ENCODE results near the gene HKDC1.
A peak's percentile ranks its signal among the peaks of the same experiment; 100 is the strongest.

HKDC1 gene

DNA sequence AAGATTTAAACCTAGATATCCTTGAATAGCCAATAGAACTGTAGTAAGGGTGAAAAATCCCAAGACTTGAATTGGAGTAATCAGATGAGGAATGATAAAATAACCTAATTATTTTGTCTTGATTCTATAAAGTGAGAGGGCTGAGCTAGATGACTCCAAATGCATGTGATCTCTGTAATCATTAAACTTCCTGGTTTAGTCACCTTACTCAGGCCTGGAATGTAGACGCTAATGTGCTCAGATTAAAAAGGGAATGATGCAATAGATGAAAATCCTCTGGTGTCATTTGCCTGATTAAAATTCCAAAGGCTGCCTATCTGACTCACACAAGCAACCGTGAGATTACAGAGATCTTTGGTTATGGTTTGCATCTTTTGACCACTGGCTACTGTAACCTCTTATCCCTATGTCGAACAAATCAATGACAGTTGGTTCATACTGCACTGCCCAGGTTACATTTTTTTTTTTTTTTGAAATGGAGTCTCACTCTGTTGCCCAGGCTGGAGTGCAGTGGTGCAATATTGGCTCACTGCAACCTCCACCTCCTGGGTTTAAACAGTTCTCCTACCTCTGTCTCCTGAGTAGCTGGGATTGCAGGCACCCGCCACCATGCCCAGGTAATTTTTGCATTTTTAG lies 2.9 kb upstream of the HKDC1 start (continued):
- TF ChIP-seq, protein P1, sequence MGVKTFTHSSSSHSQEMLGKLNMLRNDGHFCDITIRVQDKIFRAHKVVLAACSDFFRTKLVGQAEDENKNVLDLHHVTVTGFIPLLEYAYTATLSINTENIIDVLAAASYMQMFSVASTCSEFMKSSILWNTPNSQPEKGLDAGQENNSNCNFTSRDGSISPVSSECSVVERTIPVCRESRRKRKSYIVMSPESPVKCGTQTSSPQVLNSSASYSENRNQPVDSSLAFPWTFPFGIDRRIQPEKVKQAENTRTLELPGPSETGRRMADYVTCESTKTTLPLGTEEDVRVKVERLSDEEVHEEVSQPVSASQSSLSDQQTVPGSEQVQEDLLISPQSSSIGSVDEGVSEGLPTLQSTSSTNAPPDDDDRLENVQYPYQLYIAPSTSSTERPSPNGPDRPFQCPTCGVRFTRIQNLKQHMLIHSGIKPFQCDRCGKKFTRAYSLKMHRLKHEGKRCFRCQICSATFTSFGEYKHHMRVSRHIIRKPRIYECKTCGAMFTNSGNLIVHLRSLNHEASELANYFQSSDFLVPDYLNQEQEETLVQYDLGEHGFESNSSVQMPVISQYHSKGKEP (tag by site-specific recombination; IDR thresholded peaks at IDR 0.05), result peak; percentile 55; the same call in 1 of the 2 replicates
- TF ChIP-seq, protein P2, sequence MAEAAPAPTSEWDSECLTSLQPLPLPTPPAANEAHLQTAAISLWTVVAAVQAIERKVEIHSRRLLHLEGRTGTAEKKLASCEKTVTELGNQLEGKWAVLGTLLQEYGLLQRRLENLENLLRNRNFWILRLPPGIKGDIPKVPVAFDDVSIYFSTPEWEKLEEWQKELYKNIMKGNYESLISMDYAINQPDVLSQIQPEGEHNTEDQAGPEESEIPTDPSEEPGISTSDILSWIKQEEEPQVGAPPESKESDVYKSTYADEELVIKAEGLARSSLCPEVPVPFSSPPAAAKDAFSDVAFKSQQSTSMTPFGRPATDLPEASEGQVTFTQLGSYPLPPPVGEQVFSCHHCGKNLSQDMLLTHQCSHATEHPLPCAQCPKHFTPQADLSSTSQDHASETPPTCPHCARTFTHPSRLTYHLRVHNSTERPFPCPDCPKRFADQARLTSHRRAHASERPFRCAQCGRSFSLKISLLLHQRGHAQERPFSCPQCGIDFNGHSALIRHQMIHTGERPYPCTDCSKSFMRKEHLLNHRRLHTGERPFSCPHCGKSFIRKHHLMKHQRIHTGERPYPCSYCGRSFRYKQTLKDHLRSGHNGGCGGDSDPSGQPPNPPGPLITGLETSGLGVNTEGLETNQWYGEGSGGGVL (tag by site-specific recombination; IDR thresholded peaks at IDR 0.05), result 0 out of 2 replicates have a peak, but pooled peaks have one; percentile 49
- TF ChIP-seq ZNF404 (tag by site-specific recombination; IDR thresholded peaks at IDR 0.05), result no peak
- TF ChIP-seq, protein P3, sequence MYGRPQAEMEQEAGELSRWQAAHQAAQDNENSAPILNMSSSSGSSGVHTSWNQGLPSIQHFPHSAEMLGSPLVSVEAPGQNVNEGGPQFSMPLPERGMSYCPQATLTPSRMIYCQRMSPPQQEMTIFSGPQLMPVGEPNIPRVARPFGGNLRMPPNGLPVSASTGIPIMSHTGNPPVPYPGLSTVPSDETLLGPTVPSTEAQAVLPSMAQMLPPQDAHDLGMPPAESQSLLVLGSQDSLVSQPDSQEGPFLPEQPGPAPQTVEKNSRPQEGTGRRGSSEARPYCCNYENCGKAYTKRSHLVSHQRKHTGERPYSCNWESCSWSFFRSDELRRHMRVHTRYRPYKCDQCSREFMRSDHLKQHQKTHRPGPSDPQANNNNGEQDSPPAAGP (tag by site-specific recombination; IDR thresholded peaks at IDR 0.05), result peak; percentile 73; the same call in 1 of the 2 replicates

DNA sequence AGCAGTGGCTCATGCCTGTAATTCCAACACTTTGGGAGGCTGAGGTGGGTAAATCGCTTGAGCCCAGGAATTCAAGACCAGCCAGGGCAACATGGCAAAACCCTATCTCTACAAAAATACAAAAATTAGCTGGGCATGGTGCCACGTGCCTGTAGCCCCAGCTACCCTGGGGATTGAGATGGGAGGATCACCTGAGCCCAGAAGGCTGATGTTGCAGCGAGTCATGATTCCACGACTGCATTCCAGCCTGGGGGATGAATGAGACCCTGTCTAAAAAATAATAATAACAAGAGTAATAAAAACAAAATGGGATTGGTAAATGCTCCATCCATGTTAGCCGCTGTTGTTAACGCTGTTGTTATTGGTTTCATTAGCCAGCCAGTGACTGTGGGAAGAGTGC lies 1.3 kb upstream of the HKDC1 start:
- POLR2A ChIA-PET, result no interaction called here
- no peak overlapping the region for H3K27ac ChIP-seq (ENCODE audit: extremely low read depth, low read depth, low read length)

DNA sequence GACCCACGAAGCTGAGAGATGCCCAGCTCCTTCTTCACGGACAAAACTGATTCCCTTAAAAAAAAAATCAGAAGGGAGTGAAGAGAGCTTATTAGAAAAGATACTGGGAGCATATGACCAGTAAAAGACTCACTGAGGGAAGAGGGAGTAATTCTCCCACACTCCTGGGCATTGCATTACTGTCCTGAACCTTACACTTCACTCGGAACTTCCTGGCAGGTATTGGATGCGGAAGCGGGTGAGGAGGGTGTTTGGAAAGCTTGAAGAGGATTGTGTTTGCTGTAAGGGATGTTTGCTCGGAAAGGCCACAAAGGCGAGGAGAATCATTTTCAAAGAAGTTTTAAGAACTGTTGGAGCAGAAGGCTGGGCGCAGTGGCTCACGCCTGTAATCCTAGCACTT lies 375 bp downstream of the HKDC1 start:
- CTCF ChIA-PET, result interaction anchor here (0.6 to 1.3 kb wide), 4 partner anchors 15 to 188 kb away, joined by 3 to 4 read pairs (median 3); no protein-coding TSS in a partner anchor

More for the DNA sequence above, 1.3 kb upstream of the HKDC1 start:
- TF ChIP-seq ZNF274 (IDR thresholded peaks at IDR 0.05; ENCODE audit: low read length) (no peak), ZNF274 (tag by site-specific recombination; IDR thresholded peaks at IDR 0.05; ENCODE audit: borderline replicate concordance) (no peak), ZNF335 (tag by site-specific recombination; conservative IDR thresholded peaks at IDR 0.05) (0 out of 2 replicates have a peak, but pooled peaks have one; percentile 9), REPIN1 (tag by site-specific recombination; IDR thresholded peaks at IDR 0.05; ENCODE audit: low read depth) (no peak)
- 0 out of 2 replicates have a peak, but pooled peaks cover 4% of the 10 kb centered on the region for H3K4me1 ChIP-seq (ENCODE audit: control insufficient read depth, insufficient read depth, low read length)
- no peaks in the 10 kb centered on the region for H3K9me3 ChIP-seq (ENCODE audit: control insufficient read depth, insufficient read depth, low read depth, low read length)
- CTCF ChIA-PET, result no interaction called here
- H3K4me3 ChIP-seq (ENCODE audit: low read depth, low read length), result no peak overlapping the region
- H3K36me3 ChIP-seq (ENCODE audit: control insufficient read depth in 2 of 2, insufficient read depth in 1 of 2, low read length in 2 of 2), result no peaks in the 10 kb centered on the region

More for the DNA sequence above, 375 bp downstream of the HKDC1 start:
- no peaks in the 10 kb centered on the region for H3K4me1 ChIP-seq (ENCODE audit: control insufficient read depth, insufficient read depth, low read length)
- H3K9me3 ChIP-seq (ENCODE audit: control insufficient read depth, insufficient read depth, low read depth, low read length), result no peaks in the 10 kb centered on the region
- TF ChIP-seq ZNF140 (tag by site-specific recombination; IDR thresholded peaks at IDR 0.05), result no peak
- TF ChIP-seq ZNF785 (tag by site-specific recombination; IDR thresholded peaks at IDR 0.05), result no peak
- TF ChIP-seq HOXD13 (CRISPR knock-in tag; IDR thresholded peaks at IDR 0.05; ENCODE audit: borderline replicate concordance), result no peak
- no peak for TF ChIP-seq ZNF473 (tag by site-specific recombination; IDR thresholded peaks at IDR 0.05)
- TF ChIP-seq ZNF184 (tag by site-specific recombination; IDR thresholded peaks at IDR 0.05), result no peak
- no peak for TF ChIP-seq ZIC2 (tag by site-specific recombination; IDR thresholded peaks at IDR 0.05)
- TF ChIP-seq, protein P4, sequence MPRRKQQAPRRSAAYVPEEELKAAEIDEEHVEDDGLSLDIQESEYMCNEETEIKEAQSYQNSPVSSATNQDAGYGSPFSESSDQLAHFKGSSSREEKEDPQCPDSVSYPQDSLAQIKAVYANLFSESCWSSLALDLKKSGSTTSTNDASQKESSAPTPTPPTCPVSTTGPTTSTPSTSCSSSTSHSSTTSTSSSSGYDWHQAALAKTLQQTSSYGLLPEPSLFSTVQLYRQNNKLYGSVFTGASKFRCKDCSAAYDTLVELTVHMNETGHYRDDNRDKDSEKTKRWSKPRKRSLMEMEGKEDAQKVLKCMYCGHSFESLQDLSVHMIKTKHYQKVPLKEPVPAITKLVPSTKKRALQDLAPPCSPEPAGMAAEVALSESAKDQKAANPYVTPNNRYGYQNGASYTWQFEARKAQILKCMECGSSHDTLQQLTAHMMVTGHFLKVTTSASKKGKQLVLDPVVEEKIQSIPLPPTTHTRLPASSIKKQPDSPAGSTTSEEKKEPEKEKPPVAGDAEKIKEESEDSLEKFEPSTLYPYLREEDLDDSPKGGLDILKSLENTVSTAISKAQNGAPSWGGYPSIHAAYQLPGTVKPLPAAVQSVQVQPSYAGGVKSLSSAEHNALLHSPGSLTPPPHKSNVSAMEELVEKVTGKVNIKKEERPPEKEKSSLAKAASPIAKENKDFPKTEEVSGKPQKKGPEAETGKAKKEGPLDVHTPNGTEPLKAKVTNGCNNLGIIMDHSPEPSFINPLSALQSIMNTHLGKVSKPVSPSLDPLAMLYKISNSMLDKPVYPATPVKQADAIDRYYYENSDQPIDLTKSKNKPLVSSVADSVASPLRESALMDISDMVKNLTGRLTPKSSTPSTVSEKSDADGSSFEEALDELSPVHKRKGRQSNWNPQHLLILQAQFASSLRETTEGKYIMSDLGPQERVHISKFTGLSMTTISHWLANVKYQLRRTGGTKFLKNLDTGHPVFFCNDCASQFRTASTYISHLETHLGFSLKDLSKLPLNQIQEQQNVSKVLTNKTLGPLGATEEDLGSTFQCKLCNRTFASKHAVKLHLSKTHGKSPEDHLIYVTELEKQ (tag by site-specific recombination; IDR thresholded peaks at IDR 0.05; ENCODE audit: borderline replicate concordance), result no peak
- no peak for TF ChIP-seq SETDB1 (IDR thresholded peaks at IDR 0.05; ENCODE audit: insufficient read length, low read length)
- no peak for TF ChIP-seq ZSCAN30 (tag by site-specific recombination; IDR thresholded peaks at IDR 0.05)
- TF ChIP-seq ZBTB48 (tag by site-specific recombination; IDR thresholded peaks at IDR 0.05), result no peak
- TF ChIP-seq, protein P5, sequence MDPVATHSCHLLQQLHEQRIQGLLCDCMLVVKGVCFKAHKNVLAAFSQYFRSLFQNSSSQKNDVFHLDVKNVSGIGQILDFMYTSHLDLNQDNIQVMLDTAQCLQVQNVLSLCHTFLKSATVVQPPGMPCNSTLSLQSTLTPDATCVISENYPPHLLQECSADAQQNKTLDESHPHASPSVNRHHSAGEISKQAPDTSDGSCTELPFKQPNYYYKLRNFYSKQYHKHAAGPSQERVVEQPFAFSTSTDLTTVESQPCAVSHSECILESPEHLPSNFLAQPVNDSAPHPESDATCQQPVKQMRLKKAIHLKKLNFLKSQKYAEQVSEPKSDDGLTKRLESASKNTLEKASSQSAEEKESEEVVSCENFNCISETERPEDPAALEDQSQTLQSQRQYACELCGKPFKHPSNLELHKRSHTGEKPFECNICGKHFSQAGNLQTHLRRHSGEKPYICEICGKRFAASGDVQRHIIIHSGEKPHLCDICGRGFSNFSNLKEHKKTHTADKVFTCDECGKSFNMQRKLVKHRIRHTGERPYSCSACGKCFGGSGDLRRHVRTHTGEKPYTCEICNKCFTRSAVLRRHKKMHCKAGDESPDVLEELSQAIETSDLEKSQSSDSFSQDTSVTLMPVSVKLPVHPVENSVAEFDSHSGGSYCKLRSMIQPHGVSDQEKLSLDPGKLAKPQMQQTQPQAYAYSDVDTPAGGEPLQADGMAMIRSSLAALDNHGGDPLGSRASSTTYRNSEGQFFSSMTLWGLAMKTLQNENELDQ (tag by site-specific recombination; IDR thresholded peaks at IDR 0.05; ENCODE audit: low read depth), result no peak
- TF ChIP-seq ZNF16 (tag by site-specific recombination; IDR thresholded peaks at IDR 0.05; ENCODE audit: low read depth), result no peak
- no peak for TF ChIP-seq ZNF548 (tag by site-specific recombination; IDR thresholded peaks at IDR 0.05)
- no peak for TF ChIP-seq ZNF677 (tag by site-specific recombination; IDR thresholded peaks at IDR 0.05)
- no peak overlapping the region for H3K27ac ChIP-seq (ENCODE audit: extremely low read depth, low read depth, low read length)
- POLR2A ChIA-PET, result no interaction called here
- H3K36me3 ChIP-seq (ENCODE audit: control insufficient read depth in 2 of 2, insufficient read depth in 1 of 2, low read length in 2 of 2), result no peaks in the 10 kb centered on the region
- no peak overlapping the region for H3K4me3 ChIP-seq (ENCODE audit: low read depth, low read length)
